GM12873 (cell line): ENCODE measurements around the gene BRSK2.

Experiments used
- TF ChIP-seq, protein P1 (sequence below): IDR thresholded peaks from 2 replicates; pipeline ENCODE4 v1.5.1; 2012; ENCODE audit warnings: low read depth, mild to moderate bottlenecking, moderate library complexity, low read length, control low read depth; ENCODE audit not compliant: insufficient read depth; ENCODE audit errors: missing control alignments

Gene BRSK2

DNA sequence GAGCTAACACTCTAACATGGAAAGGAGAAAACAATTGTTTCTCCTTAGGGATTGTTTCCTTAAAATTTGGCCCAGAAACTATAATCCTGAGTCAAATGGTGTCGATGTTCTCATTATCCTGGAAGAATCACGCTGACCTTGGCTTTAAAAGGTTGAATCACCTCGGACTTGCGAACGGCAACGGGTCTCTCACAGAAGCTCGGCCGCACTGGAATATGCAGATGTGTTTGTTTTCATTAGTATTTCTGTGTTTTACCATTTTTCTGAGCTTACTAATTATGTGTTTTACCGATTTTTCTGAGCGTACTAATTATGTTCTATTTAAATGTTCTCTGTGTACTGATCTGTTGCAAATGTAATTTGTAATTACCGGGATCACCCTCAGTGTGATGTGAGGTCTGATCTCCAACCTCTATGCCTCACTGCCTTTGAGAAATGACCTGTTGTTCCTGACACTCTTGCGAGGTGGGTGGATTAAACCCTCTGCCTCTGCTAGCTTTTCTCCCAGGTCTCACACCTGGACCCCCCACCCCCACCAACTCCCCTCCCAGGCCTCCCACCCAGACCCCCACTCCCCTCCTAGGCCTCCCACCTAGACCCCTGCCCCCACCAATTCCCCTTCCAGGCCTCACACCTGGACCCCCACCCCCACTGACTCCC is 38.3 kb upstream of the BRSK2 start:
- TF ChIP-seq, protein P1, sequence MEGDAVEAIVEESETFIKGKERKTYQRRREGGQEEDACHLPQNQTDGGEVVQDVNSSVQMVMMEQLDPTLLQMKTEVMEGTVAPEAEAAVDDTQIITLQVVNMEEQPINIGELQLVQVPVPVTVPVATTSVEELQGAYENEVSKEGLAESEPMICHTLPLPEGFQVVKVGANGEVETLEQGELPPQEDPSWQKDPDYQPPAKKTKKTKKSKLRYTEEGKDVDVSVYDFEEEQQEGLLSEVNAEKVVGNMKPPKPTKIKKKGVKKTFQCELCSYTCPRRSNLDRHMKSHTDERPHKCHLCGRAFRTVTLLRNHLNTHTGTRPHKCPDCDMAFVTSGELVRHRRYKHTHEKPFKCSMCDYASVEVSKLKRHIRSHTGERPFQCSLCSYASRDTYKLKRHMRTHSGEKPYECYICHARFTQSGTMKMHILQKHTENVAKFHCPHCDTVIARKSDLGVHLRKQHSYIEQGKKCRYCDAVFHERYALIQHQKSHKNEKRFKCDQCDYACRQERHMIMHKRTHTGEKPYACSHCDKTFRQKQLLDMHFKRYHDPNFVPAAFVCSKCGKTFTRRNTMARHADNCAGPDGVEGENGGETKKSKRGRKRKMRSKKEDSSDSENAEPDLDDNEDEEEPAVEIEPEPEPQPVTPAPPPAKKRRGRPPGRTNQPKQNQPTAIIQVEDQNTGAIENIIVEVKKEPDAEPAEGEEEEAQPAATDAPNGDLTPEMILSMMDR, result no peak

DNA sequence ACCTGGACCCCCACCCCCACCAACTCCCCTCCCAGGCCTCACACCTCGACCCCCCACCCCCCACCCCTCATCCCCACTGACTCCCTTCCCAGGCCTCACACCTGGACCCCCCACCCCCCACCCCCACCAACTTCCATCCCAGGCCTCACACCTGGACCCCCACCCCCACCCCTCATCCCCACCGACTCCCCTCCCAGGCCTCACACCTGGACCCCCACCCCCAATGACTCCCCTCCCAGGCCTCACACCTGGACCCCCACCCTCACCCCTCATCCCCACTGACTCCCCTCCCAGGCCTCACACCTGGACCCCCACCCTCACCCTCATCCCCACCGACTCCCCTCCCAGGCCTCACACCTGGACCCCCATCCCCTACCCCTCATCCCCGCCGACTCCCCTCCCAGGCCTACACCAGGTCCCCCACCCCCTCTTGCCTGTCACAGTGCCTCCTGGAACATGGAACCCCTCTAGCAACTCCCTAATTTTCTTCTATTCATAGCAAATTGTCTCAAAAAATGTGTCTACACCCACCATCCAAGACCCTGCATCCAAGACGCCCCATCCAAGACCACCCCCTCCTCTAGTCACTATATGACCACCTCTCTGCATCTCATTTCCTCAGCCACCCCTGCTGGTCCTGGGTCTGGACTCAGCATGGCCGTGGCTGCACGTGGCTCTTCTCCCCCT is 36.9 kb upstream of the BRSK2 start:
- TF ChIP-seq, protein P1, result no peak

DNA sequence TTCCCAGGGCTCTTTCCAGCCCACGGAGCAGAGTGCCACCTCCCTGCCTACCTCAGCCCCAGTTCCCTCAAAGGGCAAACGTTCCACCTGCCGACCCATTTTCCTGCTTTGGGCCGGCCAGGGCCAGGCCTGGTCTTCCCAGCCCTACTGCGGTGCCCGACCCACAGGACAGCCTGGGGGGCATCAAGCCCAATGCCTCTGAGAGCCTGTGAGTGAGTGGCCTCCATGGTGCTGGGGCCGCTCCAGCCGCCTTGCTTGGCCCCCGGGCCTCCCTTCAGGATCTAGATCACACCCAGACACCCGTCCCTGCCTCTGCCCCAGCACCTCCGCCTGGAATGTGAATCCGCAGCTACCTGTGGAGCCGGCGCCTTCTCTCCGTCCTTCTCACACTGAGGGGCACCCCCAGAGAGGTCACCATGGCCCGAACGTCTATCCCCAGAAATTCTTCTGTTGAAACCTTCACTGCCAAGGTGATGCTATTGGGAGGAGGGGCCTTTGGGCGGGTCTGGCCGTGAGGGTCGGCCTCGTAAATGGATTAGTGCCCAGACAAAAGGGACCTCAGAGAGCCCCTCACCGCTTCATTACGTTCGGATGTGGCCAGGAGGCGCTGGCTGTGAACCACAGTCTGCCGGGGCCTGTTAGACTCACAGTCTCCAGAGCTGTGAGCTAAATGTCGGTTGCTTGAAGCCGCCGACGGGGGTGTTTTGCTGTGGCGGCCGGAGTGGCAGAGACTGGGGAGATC is 36.2 kb upstream of the BRSK2 start:
- TF ChIP-seq, protein P1, result no peak

DNA sequence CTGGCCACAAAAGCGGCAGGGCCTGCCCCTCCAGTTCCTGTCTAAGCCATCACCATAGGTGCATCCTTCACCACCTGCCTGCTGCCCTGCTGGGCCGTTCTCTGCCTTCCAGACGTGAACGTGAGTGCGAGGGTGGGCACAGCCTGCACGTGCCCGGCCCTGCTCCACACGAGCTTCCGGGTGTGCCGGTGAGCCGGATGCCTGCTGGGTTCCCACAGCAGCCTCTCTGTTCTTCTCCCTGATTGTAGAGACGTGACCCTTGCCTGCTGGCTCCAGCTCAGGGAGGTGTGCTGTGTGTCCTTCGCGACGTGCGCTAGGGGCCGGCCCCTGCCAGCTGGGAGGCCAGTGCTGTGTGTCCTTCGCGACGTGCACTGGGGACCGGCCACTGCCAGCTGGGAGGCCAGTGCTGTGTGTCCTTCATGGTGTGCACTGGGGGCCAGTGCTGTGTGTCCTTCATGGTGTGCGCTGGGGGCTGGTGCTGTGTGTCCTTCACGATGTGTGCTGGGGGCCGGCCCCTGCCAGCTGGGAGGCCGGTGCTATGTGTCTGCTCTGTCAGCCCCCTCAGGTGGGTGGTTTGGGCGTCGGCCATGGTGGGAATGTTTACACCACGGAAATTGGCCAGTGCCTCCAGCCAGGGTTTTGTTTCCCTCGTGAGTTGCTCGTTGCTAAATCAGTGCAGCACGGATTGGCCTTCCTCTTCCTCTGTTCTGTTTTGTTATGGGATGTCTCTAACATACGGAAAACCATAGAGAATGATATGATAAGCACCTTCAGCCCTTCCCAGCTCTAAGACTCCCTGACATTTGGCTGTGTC is 35.4 kb upstream of the BRSK2 start:
- TF ChIP-seq, protein P1, result no peak

DNA sequence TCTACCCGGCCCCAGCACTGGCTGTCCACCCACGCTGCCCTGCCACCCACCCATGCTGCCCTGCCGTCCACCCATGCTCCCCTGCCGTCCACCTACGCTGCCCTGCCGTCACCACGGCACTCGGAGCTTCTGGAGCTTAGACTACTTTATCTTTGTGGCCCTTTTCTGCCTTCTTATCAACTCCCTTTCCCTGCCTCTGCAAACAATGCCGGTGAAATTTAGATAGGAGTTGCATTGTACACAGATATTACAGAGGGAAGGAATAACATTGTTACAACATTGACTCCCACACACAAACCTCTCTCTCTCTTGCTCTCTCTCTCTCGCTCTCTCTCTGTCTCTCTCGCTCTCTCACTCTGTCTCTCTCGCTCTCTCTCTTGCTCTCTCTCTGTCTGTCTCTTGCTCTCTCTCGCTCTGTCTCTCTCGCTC is 33.7 kb upstream of the BRSK2 start:
- TF ChIP-seq, protein P1, result no peak

DNA sequence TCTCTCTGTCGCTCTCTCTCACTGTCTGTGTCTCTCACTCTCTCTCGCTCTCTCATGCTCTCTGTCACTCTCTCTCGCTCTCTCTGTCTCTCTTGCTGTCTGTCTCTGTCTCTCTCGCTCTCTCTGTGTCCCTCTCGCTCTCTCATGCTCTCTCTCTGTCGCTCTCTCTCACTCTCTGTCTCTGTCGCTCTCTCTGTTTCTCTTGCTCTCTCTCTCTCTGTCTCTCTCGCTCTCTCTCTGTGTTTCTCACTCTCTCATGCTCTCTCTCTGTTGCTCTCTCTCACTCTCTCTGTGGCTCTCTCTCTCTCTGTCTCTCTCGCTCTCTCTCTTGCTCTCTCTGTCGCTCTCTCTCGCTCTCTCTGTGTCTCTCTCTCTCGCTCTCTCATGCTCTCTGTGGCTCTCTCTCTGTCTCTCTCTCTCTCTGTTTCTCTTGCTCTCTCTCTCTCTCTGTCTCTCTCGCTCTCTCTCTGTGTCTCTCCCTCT is 33.2 kb upstream of the BRSK2 start:
- TF ChIP-seq, protein P1, result no peak
